ENCODE data around the gene MRPL34. TPM values are rescaled to one million over a fixed set of nuclear protein-coding genes. Genes with fewer than 3 reads are reported as not detected.
A peak's percentile ranks its signal among the peaks of the same experiment; 100 is the strongest.

The MRPL34 gene
- total and polyA plus RNA-seq, 9 of the 15 experiments (the other 6 are each of a cell fraction or from before 2014, with no cell fraction given), result 11.5 to 256 (median 72.5) TPM

DNA sequence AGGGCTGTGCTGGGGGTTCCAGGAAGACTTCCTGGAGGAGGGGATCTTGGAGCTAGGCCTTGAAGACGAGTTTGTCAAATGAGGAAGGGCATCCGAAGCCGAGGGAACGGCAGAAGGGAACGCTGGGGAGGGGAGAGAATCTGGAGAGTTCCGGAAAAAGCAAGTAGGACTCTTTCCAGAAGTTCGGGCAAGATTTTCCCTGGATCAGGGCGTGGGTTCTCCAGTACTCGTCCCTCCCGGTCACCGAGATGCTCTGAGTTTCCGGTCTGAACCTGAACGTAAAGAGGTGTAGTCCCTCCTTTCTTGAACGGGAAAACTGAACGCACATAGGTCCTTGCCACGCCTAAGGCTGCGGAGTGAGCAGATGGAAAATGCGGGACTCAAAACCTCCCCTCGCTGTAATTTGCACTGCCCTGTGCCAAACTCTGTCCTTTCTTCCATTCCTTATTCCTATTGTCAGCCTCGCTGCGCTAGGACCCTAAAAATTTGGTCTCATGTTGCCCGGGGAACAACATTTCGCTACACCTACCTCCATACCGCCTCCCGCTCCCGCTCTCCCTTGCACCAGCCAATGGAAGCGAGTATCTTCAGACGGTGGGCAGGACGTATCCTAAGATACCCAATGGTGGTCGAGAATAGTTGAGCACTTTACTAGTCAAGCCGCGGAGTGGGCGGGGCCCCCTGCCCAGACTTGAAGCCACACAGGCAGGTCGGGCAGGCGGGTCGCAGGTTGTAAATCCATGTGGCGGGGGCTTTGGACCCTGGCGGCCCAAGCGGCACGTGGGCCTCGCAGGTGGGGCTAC is 31.4 kb downstream of the MRPL34 start, which contains the start of gene GTPBP3 (continued):
- TF ChIP-seq, protein P1, sequence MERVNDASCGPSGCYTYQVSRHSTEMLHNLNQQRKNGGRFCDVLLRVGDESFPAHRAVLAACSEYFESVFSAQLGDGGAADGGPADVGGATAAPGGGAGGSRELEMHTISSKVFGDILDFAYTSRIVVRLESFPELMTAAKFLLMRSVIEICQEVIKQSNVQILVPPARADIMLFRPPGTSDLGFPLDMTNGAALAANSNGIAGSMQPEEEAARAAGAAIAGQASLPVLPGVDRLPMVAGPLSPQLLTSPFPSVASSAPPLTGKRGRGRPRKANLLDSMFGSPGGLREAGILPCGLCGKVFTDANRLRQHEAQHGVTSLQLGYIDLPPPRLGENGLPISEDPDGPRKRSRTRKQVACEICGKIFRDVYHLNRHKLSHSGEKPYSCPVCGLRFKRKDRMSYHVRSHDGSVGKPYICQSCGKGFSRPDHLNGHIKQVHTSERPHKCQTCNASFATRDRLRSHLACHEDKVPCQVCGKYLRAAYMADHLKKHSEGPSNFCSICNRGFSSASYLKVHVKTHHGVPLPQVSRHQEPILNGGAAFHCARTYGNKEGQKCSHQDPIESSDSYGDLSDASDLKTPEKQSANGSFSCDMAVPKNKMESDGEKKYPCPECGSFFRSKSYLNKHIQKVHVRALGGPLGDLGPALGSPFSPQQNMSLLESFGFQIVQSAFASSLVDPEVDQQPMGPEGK (CRISPR knock-in tag; IDR thresholded peaks at IDR 0.05; ENCODE audit: borderline replicate concordance), result no peak
- TF ChIP-seq CC2D1A (IDR thresholded peaks at IDR 0.05) (peak; percentile 89), ETV1 (tag; conservative IDR thresholded peaks at IDR 0.05; ENCODE audit: low read depth) (peak; percentile 93), STAG1 (CRISPR knock-in tag; IDR thresholded peaks at IDR 0.05; ENCODE audit: borderline replicate concordance) (no peak), KAT8 (IDR thresholded peaks at IDR 0.05; ENCODE audit: low read depth) (peak; percentile 79; the same call in 1 of the 2 replicates), MEIS2 (IDR thresholded peaks at IDR 0.05; ENCODE audit: partially characterized antibody) (peak; percentile 77), ZNF507 (tag; conservative IDR thresholded peaks at IDR 0.05) (no peak), ZBTB5 (IDR thresholded peaks at IDR 0.05) (peak; percentile 69; the same call in 1 of the 2 replicates), ARID3A (IDR thresholded peaks at IDR 0.05; ENCODE audit: borderline replicate concordance, low read depth, low read length) (peak; percentile 56; the same call in 1 of the 2 replicates), ZNF384 (IDR thresholded peaks at IDR 0.05; ENCODE audit: low read depth, low read length) (no peak), MYNN (IDR thresholded peaks at IDR 0.05) (peak; percentile 77; the same call in 1 of the 2 replicates), MYNN (CRISPR knock-in tag; IDR thresholded peaks at IDR 0.05) (no peak), PTTG1 (tag; IDR thresholded peaks at IDR 0.05; ENCODE audit: low read depth) (no peak), ZNF274 (IDR thresholded peaks at IDR 0.05; ENCODE audit: borderline replicate concordance, low read depth, low read length) (no peak), TCFL5 (CRISPR knock-in tag; conservative IDR thresholded peaks at IDR 0.05) (0 out of 2 replicates have a peak, but pooled peaks have one; percentile 5)
- TF ChIP-seq, protein P2, sequence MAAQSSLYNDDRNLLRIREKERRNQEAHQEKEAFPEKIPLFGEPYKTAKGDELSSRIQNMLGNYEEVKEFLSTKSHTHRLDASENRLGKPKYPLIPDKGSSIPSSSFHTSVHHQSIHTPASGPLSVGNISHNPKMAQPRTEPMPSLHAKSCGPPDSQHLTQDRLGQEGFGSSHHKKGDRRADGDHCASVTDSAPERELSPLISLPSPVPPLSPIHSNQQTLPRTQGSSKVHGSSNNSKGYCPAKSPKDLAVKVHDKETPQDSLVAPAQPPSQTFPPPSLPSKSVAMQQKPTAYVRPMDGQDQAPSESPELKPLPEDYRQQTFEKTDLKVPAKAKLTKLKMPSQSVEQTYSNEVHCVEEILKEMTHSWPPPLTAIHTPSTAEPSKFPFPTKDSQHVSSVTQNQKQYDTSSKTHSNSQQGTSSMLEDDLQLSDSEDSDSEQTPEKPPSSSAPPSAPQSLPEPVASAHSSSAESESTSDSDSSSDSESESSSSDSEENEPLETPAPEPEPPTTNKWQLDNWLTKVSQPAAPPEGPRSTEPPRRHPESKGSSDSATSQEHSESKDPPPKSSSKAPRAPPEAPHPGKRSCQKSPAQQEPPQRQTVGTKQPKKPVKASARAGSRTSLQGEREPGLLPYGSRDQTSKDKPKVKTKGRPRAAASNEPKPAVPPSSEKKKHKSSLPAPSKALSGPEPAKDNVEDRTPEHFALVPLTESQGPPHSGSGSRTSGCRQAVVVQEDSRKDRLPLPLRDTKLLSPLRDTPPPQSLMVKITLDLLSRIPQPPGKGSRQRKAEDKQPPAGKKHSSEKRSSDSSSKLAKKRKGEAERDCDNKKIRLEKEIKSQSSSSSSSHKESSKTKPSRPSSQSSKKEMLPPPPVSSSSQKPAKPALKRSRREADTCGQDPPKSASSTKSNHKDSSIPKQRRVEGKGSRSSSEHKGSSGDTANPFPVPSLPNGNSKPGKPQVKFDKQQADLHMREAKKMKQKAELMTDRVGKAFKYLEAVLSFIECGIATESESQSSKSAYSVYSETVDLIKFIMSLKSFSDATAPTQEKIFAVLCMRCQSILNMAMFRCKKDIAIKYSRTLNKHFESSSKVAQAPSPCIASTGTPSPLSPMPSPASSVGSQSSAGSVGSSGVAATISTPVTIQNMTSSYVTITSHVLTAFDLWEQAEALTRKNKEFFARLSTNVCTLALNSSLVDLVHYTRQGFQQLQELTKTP (IDR thresholded peaks at IDR 0.05; ENCODE audit: low read depth in 1 of 2, partially characterized antibody in 2 of 2), result peak in 1 of 2 experiments; percentile 90

Data from K562 (cell line).